ENCODE data around the gene UBR2.
"Not testable (repeated sequence)": the region's sequence is repeated elsewhere in the genome, so short reads cannot be mapped to it uniquely, and the experiment has no call there.

UBR2 gene

GRCh38 chr6:42604699-42605098, 40.9 kb downstream of the UBR2 start:
- not testable (repeated sequence) for H3K4me3 ChIP-seq, H3K27ac ChIP-seq

GRCh38 chr6:42610416-42610815, 46.6 kb downstream of the UBR2 start:
- no peak overlapping the region for H3K27ac ChIP-seq
- H3K4me3 ChIP-seq, result no peak overlapping the region

- H3K4me3 ChIP-seq, result no peak overlapping the region
- no peak overlapping the region for H3K27ac ChIP-seq
Measured at GRCh38 chr6:42615518-42615917, 51.7 kb downstream of the UBR2 start.

- no peak overlapping the region for H3K4me3 ChIP-seq
- H3K27ac ChIP-seq, result no peak overlapping the region
Measured at GRCh38 chr6:42616716-42617115, 52.9 kb downstream of the UBR2 start.

GRCh38 chr6:42618105-42618504, 54.3 kb downstream of the UBR2 start:
- Histone ChIP-seq H3K27ac (no peak overlapping the region), H3K4me3 (no peak overlapping the region)

- H3K4me3 ChIP-seq, result no peak overlapping the region
- H3K27ac ChIP-seq, result no peak overlapping the region
Measured at GRCh38 chr6:42618686-42619085, 54.9 kb downstream of the UBR2 start.

- Histone ChIP-seq H3K4me3 (no peak overlapping the region), H3K27ac (no peak overlapping the region)
Measured at GRCh38 chr6:42619963-42620362, 56.1 kb downstream of the UBR2 start.

GRCh38 chr6:42624601-42625000, 60.8 kb downstream of the UBR2 start:
- no peak overlapping the region for H3K4me3 ChIP-seq
- H3K27ac ChIP-seq, result no peak overlapping the region

GRCh38 chr6:42627044-42627443, 63.2 kb downstream of the UBR2 start:
- no peak overlapping the region for H3K27ac ChIP-seq
- H3K4me3 ChIP-seq, result no peak overlapping the region

GRCh38 chr6:42627674-42628073, 63.8 kb downstream of the UBR2 start:
- Histone ChIP-seq H3K27ac (no peak overlapping the region), H3K4me3 (no peak overlapping the region)

GRCh38 chr6:42628604-42629003, 64.8 kb downstream of the UBR2 start:
- H3K4me3 ChIP-seq, result no peak overlapping the region
- no peak overlapping the region for H3K27ac ChIP-seq

GRCh38 chr6:42629845-42630244, 66.0 kb downstream of the UBR2 start:
- no peak overlapping the region for H3K27ac ChIP-seq
- no peak overlapping the region for H3K4me3 ChIP-seq

- Histone ChIP-seq H3K27ac (no peak overlapping the region), H3K4me3 (no peak overlapping the region)
Measured at GRCh38 chr6:42637681-42638080, 73.9 kb downstream of the UBR2 start.

GRCh38 chr6:42642794-42643193, 79.0 kb downstream of the UBR2 start:
- no peak overlapping the region for H3K27ac ChIP-seq
- no peak overlapping the region for H3K4me3 ChIP-seq

GRCh38 chr6:42644211-42644610, 80.4 kb downstream of the UBR2 start:
- H3K27ac ChIP-seq, result no peak overlapping the region

GRCh38 chr6:42652024-42652746, 88.4 kb downstream of the UBR2 start:
- H3K27ac ChIP-seq, result no peak overlapping the region
- no peak overlapping the region for H3K4me3 ChIP-seq

More at GRCh38 chr6:42644211-42644610, 80.4 kb downstream of the UBR2 start:
- no peak overlapping the region for H3K4me3 ChIP-seq

GRCh38 chr6:42653851-42654250, 90.0 kb downstream of the UBR2 start:
- Histone ChIP-seq H3K4me3 (no peak overlapping the region), H3K27ac (no peak overlapping the region)

GRCh38 chr6:42659806-42660205, 96.0 kb downstream of the UBR2 start:
- no peak overlapping the region for H3K27ac ChIP-seq
- H3K4me3 ChIP-seq, result no peak overlapping the region

- Histone ChIP-seq H3K4me3 (no peak overlapping the region), H3K27ac (peak overlapping the region in 1 of 21 experiments; percentile 27)
Measured at GRCh38 chr6:42661540-42662153, 97.8 kb downstream of the UBR2 start.

- H3K27ac ChIP-seq, result no peak overlapping the region
- no peak overlapping the region for H3K4me3 ChIP-seq
Measured at GRCh38 chr6:42664718-42665117, 100.9 kb downstream of the UBR2 start.

GRCh38 chr6:42674368-42674767, 110.5 kb downstream of the UBR2 start:
- H3K4me3 ChIP-seq, H3K27ac ChIP-seq: not testable (repeated sequence)

- H3K4me3 ChIP-seq, result no peak overlapping the region
Measured at GRCh38 chr6:42674780-42675179, 111.0 kb downstream of the UBR2 start.

More at GRCh38 chr6:42674780-42675179, 111.0 kb downstream of the UBR2 start:
- H3K27ac ChIP-seq, result peak overlapping the region in 1 of 21 experiments; percentile 7

Measured in skin epidermis (tissue), 12 donors.